Medulla oblongata (tissue), 1 donor: Measurements from ENCODE around the gene IRAG1.
"Not testable (repeated sequence)": the region's sequence is repeated elsewhere in the genome, so short reads cannot be mapped to it uniquely, and the experiment has no call there.

Experiments
- DNase-seq: peaks from one replicate; pipeline ENCODE4 v3.0.0-alpha.2; 2015; ENCODE audit errors: extremely low spot score

The IRAG1 gene

DNA sequence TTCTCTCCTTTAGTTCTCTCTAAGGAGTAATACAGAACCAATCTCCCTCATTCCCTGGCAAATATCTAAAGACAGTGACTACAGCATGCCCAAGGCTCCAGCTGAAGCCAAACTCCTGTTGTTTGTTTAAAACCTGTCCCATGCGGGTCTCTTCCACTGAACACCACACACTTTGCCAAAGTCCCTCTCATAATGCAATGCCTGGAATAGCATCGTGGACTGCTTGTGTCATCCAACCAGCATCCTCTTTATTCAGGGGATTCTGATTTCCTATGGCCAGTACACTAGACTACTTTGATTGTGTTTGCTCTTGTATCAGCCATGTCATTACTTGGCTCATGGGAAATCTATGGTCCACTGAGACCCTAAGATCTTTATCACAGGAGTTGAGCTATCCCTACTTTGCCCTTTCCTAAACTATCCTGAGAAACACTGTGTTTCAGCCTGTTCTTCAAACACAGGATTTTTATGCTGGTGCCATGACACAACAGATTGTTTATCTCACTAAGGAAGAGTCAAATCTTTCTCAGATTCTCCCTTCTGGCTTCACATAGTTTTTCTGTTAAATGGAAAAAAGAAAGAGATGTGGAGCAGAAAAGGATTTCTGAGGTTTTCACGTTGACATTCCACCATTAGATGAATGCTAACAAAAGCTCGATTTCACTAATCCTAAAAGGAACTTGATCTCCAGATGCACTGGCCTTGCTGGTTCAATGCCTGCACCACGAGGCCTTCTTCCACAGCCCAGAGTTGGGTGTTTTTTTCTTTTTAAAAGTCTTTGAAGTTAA, 15.9 kb upstream of the IRAG1 start:
- no peak for DNase-seq

DNA sequence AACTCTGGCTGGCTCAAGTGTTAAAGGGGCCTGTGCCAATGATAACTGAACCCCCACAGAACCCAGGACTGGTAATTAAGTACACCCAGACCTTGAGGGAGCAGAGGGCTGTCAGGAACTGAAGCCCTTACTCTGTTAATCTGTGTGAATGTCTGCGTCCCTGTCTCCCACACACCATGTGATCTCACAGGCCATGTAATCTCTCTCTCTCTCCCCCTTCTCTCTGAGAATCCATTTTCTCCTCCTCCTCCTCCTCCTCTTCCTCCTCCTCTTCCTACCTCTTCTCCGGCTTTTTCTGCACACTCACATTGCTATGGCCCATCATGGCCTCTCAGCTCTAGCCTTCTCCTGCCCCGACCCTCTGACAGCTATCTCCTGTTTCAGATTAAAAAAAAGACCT, 14.6 kb upstream of the IRAG1 start:
- DNase-seq = no peak

DNA sequence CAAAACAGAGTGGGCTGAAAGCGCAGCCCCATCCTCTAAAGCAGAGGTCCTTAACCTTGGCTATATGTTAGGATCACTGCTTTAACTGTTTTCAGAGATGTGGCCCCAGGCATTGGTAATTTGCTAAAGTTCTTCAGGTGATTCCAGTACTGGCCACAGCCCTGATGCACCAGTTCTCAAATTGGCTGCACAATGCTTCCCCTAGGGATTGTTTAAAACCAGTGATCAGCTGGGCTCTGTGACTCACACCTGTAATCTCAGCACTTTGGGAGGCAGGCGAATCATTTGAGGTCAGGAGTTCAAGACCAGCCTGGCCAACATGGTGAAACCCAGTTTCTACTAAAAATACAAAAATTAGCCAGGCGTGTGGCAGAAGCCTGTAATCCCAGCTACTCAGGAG, 8.4 kb upstream of the IRAG1 start:
- no peak for DNase-seq

DNA sequence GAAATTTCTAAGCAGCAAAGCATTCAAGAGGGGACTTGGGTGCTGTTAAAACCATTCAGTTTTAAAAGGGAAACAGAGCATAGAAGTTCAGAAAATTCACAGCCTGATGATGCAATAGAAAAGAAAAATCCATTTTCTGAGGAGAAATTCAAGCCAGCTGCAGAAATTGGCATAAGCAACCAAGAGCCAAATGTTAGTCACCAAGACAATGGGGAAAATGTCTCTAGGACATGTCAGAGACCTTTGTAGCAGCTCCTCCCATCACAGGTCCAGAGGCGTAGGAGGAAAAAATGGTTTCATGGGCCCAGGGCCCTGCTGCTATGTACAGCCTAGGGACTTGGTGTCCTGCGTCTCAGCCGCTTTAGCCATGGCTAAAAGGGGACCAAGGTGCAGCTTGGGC, 5.5 kb upstream of the IRAG1 start:
- DNase-seq = no peak

DNA sequence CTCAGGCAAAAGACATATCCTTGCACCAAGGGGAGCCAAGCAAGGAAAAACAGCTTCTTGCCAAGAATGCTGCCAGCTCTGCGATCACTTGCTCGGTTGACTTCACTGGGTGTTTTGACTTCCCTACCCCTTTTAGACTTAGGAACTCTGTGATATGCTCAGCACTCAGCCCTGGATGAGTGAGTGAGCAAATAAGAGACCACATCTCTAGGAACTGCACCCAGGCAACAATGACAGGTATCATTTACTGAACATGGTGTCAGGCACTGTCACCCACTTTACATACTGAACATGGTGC, 3.7 kb upstream of the IRAG1 start:
- no peak for DNase-seq

DNA sequence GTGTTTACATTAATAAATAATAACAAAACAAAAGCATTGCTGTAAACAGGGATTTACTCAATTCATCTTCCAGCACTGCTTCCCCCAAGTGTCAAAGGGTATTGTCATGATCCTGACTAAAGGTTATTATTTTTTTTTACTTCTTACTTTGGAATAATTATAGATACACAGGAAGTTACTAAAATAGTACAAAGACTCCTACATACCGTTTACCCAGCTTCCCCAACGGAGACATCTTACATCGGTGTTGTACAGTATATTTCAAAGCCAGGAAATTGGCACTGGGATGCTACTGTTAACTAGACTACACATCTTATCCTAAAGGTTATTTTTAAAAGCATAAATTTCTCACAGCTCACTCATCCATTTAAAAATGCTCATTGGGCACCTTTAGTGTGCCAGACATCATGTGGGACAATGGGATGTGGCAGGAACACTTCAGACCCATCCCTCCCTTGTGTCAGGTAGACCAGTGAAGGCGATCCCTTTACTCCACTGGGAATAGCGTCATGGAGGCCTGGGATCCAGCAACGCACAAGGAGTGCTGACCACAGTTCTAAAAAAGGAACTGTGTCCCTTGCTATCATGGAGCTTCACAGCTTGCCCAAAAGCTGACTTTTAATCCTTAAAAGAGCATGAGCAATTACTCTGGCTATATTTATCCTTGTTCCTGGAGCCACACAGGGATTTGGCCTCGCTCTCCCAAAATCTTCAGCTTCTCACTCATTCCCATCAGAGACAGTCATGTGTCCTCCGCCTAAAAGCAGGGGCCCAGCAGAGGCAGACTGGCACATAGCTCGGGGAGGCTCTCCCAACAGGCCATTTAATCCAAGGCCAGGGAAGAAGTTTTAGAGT, 3.1 kb upstream of the IRAG1 start:
- DNase-seq = peak; percentile 37

DNA sequence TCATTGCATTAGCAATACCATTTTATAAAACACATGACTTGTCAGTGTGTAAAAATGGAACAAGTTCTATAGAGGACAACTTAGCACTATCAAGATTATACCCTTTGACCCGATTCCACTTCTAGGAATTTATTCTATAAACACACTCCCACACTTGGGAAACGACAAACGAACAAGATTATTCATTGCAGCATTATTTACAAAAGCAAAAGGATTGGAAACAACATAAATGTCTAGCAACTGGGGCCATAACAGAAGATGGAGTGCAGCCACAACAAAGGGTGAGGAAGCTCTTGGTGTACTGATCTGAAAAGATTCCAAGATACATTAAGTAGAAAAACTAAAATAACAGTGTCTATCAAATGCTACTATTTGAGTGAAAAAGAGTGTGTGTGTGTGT, 2.3 kb upstream of the IRAG1 start:
- DNase-seq = no peak

DNA sequence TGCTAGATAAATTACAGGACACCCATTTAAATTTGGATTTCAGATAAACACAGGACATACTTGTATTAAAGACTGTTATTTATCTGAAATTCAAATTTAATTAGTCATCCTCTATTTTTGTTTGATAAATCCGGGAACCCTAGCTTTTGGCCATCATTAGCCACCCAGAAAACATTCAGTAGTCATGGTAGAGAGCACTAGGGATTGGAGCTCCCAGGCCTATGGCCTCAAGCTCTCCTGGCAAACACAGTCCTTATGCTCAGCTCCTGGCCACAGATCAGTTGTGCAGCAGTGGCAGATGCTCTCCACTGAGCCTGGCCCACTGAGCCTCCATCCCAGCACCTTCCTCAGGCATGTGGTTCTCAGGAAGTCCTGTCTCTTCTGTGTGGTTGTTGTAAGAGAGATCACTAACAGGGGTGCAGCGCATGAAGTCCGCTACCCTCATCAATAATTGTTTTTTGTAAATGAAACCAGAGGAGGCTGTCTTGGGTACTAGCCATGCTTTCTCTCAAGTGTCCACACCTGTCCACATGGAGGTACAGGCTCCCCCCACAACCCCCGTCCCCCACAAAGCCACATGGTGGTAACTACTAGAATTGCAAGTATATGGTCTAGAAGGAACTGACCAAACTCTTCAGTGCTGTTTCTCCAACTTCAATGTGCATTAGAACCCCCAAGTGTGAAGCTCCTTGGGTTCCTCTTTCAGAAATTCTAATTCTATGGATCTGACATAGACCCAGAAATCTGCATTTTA, 1.1 kb upstream of the IRAG1 start:
- DNase-seq = no peak

DNA sequence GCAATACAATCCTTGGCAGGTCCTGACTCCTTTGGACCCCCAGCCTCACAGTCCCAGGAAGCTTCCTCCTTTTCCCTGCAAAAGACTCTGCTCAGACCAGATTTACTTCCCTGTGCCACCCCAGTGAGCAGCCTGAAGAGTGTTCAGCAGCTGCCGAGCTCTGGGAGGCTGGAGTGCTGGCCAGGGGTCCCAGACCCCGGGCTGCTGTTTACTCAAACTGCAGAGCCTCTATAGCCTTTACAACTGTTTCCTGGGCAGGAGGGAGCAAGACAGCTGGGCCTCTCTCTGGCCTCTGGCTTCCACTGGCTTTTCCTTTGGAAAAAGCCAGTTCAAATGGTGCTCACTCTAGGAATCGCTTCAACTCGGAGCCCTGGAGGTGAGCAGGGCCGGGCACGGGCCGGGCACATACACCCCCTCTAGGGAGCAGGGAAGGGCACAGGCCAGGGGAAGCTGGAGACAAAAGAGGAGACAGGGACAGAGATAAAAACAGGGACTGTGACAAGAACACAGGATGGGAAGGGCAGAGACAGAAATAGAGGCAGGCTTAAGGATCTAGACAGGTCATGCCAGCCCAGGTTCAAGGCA, 932 bp downstream of the IRAG1 start:
- no peak for DNase-seq

DNA sequence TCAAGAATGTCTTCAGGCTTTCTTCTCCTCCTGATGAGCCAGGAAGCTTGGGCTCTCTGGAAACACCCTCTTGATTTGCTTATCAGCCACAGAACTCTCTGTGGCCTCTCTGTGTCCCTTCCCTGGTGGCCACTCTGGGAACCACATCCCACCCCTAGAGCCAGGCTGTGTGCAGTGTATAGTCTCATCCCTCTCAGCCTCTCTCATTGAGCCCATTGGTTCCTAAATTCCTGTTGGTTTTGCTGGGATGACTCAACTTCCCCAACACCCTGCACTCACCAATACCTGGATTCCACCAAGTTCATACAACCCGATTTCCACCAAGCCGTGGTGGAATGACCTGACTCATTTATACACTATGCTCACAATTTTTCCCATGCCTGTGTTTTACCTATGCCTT, 5.2 kb downstream of the IRAG1 start:
- no peak for DNase-seq

DNA sequence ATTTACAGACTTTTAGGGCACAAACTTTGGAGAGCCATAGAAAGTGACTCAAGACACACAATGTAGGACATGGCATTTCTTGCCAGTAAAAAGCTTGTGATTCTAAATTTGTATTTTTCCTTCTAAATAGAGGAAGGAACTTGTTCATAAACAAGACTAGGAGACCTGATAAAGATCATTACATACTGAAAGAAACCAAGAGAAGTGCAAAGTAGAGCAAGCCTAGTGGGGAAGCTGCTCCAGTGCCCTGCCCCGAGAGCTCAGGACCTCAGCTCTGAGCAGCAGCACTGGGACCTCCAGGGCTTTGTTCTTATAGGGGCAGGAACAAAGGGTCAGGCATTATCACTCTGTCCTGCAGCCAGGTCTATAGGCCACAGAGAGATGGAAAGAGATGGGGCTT, 7.2 kb downstream of the IRAG1 start:
- DNase-seq = no peak

DNA sequence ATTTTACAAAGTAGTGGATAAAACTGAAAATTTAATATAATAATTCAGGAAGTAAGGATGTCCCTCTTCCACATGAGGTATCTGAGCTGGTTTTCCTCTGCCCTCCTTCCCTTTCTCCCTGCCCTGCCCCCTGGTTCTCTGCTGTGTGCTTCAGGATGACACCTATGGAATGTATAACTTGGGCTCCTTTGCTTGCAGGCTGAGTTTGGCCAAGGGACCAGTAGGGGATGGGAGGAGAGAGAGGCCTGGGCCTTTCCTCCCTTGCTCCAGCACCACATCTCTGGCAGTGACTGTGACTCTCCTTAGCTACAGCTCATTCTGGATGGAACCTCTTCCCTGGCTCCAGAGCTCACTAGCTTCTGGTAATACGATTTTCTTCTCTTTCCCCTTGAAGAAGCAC, 10.1 kb downstream of the IRAG1 start:
- peak; percentile 45 for DNase-seq

DNA sequence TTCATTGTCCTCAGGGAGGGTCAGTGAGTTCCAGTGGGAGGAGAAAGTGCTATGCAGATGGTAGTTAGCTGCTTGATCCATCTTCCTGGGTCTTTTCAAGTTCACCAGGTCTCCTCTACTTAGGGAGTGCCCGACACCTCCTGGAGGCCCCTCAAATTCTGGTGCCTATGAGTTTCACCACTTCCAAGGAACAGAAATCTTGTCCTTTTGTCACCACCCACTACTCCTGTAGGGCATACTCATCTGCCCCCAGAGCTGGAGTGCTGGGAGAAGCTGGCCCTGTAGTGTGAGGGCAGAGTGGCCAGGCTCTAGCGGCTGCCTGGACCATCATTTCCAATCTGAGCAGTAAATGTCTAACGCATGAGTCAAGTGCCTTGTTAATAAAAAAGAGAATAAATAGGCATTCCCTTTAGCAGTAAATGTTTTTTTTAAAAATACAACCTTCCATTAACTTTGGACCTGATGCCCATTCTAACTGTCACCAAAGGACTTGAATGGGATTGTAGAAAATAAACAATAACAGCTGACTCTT, 12.5 kb downstream of the IRAG1 start:
- DNase-seq = no peak

DNA sequence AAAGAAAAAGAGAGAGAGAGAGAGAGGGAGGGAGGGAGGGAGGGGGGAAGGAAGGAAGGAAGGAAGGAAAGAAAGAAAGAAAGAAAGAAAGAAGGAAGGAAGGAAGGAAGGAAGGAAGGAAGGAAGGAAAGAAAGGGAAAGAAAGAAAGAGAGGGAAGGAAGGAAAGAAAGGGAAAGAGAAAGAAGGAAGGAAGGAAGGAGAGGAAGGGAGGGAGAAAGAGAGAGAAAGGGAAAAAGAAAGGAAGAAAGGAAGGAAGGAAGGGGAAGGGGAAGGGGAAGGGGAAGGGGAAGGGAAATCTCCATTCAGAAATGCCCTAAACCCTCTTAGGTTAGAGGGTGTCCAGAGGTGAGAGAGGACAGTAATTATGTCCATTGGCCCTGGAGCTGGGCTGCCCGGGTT, 13.3 kb downstream of the IRAG1 start:
- not testable (repeated sequence) for DNase-seq

DNA sequence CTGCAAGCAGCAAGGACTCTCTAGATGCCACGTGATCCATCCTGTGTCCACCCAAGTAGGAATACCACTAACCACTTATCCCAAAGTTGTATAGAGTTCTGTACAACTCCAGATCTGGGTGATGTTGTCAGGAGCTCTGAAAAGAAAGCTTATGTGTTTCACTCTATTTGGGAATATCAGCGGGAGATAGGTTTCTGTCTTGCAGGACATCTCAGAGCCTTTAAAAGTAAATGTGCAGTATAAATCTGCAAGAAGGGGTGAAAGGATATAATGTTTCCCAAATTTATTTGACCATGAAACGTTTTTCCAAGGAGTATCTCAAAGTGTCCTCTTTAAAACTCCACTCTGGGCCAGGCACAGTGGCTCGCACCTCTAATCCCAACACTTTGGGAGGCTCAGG, 13.9 kb downstream of the IRAG1 start:
- no peak for DNase-seq

DNA sequence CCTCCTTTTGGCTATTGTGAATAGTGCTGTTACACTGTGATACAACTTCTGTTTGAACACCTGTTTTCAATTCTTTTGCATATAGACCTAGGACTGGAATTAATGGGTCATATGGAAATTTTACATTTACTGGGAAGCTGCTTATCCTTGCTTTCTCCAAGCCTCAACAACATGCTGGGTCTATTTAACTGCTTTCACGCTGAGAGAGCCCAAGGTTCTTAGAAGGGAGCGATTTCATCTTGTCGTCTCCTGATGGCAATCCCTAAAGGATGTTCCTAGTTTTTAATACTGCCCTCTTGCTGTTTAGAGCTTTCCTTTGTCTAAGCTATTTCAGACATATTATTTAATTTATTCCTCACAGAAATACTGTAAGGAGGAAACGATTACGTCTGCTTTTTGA, 15.5 kb downstream of the IRAG1 start:
- no peak for DNase-seq

DNA sequence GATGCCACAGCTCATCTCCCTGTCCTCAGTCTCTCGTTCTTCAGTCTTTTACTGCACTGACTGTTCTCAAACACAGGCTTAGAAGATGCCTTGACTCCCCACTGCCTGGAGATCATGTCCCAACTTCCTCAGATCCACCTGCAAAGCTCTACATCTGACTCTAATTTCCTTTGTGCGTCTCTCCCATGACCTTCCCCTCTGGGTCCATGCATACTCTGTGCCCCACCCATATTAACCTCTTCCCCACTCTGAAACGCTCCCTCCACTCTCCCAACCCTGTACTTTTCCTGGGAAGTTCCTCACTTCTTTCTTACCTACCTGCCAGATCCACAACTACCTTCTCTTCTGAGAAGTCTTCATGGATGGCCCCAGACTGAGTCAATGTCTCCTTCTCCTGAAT, 16.6 kb downstream of the IRAG1 start:
- DNase-seq = no peak

DNA sequence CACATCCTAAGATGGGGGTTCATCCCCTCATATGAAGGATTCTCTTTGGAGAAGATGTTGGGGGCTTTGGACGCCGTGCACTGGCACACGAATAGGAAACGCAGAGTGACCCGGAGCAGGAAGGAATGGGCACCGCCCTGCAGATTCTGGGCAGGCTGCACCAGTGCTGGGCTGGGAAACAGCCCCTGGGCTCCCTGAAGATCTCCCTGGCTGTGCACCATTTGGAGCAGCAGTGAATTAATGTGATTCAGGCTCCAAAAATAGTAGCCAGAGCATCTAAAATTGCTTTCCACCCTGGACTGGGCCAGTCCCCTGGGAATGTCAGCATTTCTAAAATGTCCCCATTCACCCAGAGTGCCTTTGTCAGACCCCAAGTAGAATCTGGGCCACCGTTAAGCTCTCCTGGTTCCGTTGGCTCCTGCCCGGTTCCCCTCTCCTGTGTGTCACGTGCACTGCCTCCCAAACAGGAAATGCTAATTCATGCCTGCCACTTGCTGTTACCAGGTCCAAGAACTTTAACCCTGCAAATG, 18.6 kb downstream of the IRAG1 start:
- DNase-seq = peak; percentile 66

DNA sequence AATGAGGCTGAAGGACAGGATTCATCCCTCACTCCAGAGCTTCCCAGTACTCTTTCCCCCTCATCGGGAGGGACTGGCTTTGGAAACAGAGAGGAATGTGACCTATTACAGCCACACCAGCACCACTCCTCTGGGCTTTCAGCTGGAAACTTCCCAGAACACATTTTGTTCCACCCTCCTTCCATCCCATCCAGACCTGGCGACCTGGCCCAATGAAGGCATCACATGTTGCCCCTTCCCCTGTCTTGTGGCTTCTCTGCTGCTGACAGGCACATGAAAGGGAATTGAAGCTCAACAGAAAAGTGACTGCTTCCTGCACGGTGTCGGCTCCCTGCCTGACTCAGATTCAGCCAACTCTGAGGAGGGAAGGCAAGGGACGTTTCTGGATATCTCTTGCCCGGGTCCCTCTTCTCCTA, 19.1 kb downstream of the IRAG1 start:
- DNase-seq = peak; percentile 55

DNA sequence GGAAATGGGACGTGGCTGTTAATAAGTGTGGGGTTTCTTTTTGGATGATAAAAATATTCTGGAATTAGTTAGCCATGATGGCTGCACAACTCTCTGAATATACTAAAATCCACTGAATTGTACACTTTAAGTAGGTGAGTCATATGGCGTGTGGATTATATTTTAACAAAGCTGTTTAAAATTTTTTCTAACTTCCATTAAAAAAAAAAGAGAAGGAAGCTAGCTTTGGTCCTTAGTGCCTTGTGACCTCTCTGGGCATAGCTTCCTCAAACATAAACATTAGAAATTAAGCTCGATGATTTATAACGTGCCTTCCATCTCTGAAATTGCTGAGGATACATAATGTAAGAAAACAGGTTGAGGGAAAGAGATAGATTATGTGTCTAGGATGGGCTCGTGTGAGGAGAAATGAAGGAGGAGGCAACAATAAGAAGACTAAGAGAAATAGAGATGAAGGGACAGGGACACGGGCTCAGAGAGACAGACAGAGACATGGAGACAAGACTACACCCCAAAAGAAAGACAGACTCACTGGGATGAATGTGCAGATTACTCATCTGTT, 20.0 kb downstream of the IRAG1 start:
- DNase-seq = no peak

DNA sequence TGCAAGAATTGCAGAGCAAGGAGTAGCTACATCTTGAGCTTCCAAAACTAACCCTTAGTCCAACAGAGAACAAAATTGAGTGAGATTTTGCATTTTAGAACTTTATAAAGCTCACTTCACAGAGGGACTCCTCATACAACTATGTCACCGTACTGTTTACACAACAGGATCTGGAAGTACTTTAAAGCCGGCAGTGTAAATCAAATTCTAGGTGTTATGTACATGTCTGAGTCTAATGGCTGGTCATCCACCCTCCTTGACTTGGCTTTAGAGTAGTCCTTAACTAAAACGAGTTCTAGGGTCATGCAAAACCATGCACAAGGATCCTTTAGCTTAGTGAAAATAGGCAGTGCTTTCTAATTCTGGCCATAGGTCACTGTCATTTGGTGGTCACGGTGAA, 23.5 kb downstream of the IRAG1 start:
- no peak for DNase-seq
